Transverse colon (tissue), 4 donors: ENCODE results near the gene RTF1. TPM values are rescaled to one million over a fixed set of nuclear protein-coding genes. Genes with fewer than 3 reads are reported as not detected.

Experiments
- DNase-seq: peaks from one replicate; pipeline ENCODE4 v3.0.0-alpha.2; 2019
- H3K27ac ChIP-seq, 4 donors: fragments of 200-600 bp; sonication (generic); 2 replicates each; pipeline ENCODE4 v1.5.1; 2016 to 2018; ENCODE audit warnings: inconsistent platforms in 4 of 4
- H3K27me3 ChIP-seq: fragments of 200-600 bp; sonication (generic); 2 replicates; pipeline ENCODE4 v1.5.1; 2017; ENCODE audit warnings: inconsistent platforms
- H3K36me3 ChIP-seq, 4 donors: fragments of 200-600 bp; sonication (generic); 2 replicates each; pipeline ENCODE4 v1.5.1; 2017 to 2019; ENCODE audit warnings: inconsistent platforms in 4 of 4
- H3K4me1 ChIP-seq, 4 donors: fragments of 200-600 bp; sonication (generic); 2 replicates each; pipeline ENCODE4 v1.5.1; 2017 to 2020; ENCODE audit warnings: inconsistent platforms in 4 of 4
- H3K4me3 ChIP-seq, 4 donors: fragments of 200-600 bp; sonication (generic); 1 replicate in 1 of 4; 2 replicates in 3 of 4; pipeline versions ENCODE4 v1.5.1 to v1.6.1; 2017 to 2019; ENCODE audit warnings: inconsistent platforms in 4 of 4
- H3K9me3 ChIP-seq, 2 donors: fragments of 200-600 bp; sonication (generic); 2 replicates each; pipeline ENCODE4 v1.5.1; 2017 to 2019; ENCODE audit warnings: inconsistent platforms in 2 of 2
- CTCF ChIP-seq, 5 experiments: fragments of 200-600 bp in 3 of 5; fragments of 450-650 bp in 2 of 5; sonication (generic) in 3 of 5; IDR thresholded peaks; 1 replicate in 2 of 5; 2 replicates in 3 of 5; pipeline ENCODE4 v1.5.1; 2016 to 2017; ENCODE audit warnings: antibody characterized with exemption in 5 of 5, inconsistent platforms in 3 of 5, mild to moderate bottlenecking in 2 of 5, moderate library complexity in 1 of 5
- EP300 ChIP-seq: sonication (generic); formaldehyde crosslinking; IDR thresholded peaks from one replicate; pipeline ENCODE4 v1.6.1; 2017; ENCODE audit warnings: antibody characterized with exemption, low read depth
- POLR2A ChIP-seq: fragments of 450-650 bp; IDR thresholded peaks from one replicate; pipeline ENCODE4 v1.6.1; 2016; ENCODE audit warnings: antibody characterized with exemption, mild to moderate bottlenecking, moderate library complexity
- POLR2AphosphoS5 ChIP-seq, 3 donors: sonication (generic); formaldehyde crosslinking; IDR thresholded peaks; one replicate each; pipeline ENCODE4 v1.6.1; 2016; ENCODE audit warnings: antibody characterized with exemption in 3 of 3
- WGBS, 2 donors: methylation state at CpG; one replicate each; pipeline ENCODE4 v1.1.5; 2018; ENCODE audit warnings: low coverage in 1 of 2; 5-methylcytosine and 5-hydroxymethylcytosine counted together
- in situ Hi-C, 4 donors: fragments of 200-750 bp; cut with MboI; loops; one replicate each; pipeline versions ENCODE4 v1.15.0 to v1.15.1; 2017; ENCODE audit warnings: low sequenced_read_pairs in 3 of 4, low pct_ligation_motif_present in 1 of 4, low pct_unique_long_range_greater_than_20kb in 1 of 4
- intact Hi-C: fragments of 100-400 bp; cut with DNase I; formaldehyde crosslinking; loops from one replicate; pipeline ENCODE4 v1.15.1; 2023; ENCODE audit warnings: low total_unique reads
- total RNA-seq, 4 donors: library from RNA; depleted of rRNA; stranded (reverse); fragments of >200 nt; gene quantifications; one replicate each; pipeline ENCODE4 v1.1.0, GENCODE V29; 2016

Gene RTF1
- total RNA-seq, 4 donors from 2014 or later, result 10.7 to 23.2 (median 17.6) TPM

GRCh38 chr15:41387646-41388045, 29.2 kb upstream of the RTF1 start:
- H3K27ac ChIP-seq, result no peak overlapping the region
- no peak for DNase-seq
- H3K4me3 ChIP-seq, result no peak overlapping the region
- TF ChIP-seq POLR2AphosphoS5 (IDR thresholded peaks at IDR 0.05) (no peak), POLR2A (no peak), CTCF (IDR thresholded peaks at IDR 0.05) (no peak), EP300 (no peak)
- in situ Hi-C loops (no loop called here), intact Hi-C loops (no loop called here)
- H3K36me3 ChIP-seq, result peaks cover 0 to 22% (median 6%) of the 10 kb centered on the region in 4 donors
- no peaks in the 10 kb centered on the region for H3K27me3 ChIP-seq
- no peaks in the 10 kb centered on the region for H3K4me1 ChIP-seq
- no peaks in the 10 kb centered on the region for H3K9me3 ChIP-seq
- WGBS, 2 donors, result 84 to 91% methylated on average over 5 to 6 of the region's 6 CpGs

GRCh38 chr15:41392659-41393058, 24.2 kb upstream of the RTF1 start:
- intact Hi-C loops (no loop called here), in situ Hi-C loops (no loop called here)
- no peak for TF ChIP-seq CTCF (IDR thresholded peaks at IDR 0.05)
- TF ChIP-seq POLR2A, result no peak
- TF ChIP-seq POLR2AphosphoS5 (IDR thresholded peaks at IDR 0.05), result no peak
- no peak for TF ChIP-seq EP300
- no peak for DNase-seq
- H3K27ac ChIP-seq, result no peak overlapping the region
- WGBS, 2 donors, result 93 to 97% methylated on average over 2 of the region's 2 CpGs
- H3K4me3 ChIP-seq, result no peak overlapping the region
- H3K9me3 ChIP-seq, result no peaks in the 10 kb centered on the region
- no peaks in the 10 kb centered on the region for H3K27me3 ChIP-seq
- H3K4me1 ChIP-seq, result no peaks in the 10 kb centered on the region
- H3K36me3 ChIP-seq, result peaks cover 0 to 29% (median 11%) of the 10 kb centered on the region in 4 donors

GRCh38 chr15:41394924-41395323, 22.0 kb upstream of the RTF1 start:
- H3K4me1 ChIP-seq, result no peaks in the 10 kb centered on the region
- in situ Hi-C loops, result no loop called here
- H3K4me3 ChIP-seq, result no peak overlapping the region
- no peaks in the 10 kb centered on the region for H3K27me3 ChIP-seq
- 96 to 100% methylated on average over 4 of the region's 4 CpGs for WGBS, 2 donors
- intact Hi-C loops, result no loop called here
- no peak for DNase-seq
- no peak for TF ChIP-seq POLR2A
- no peak for TF ChIP-seq EP300
- no peak for TF ChIP-seq POLR2AphosphoS5 (IDR thresholded peaks at IDR 0.05)
- TF ChIP-seq CTCF (IDR thresholded peaks at IDR 0.05), result no peak
- no peak overlapping the region for H3K27ac ChIP-seq
- no peaks in the 10 kb centered on the region for H3K9me3 ChIP-seq
- H3K36me3 ChIP-seq, result peaks cover 0 to 16% (median 7%) of the 10 kb centered on the region in 4 donors

DNA sequence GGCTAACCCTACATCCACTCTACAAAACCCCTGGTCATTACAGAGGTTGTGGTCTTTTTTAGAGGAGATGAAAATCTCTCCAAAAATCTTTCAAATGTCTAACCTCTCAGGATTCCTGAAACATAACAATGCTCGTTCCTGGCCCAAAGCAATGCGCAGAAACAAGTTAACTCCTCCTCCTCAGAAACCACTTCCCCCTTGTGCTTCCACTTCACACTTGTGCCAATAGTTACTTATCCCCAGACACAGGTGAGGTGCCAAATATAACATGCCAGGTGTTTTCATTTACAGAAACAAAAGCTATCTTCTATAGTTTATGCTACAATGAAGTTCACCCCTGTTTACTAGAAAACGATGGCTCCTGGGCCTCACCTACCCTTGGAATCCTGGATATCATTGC, 20.8 kb upstream of the RTF1 start:
- intact Hi-C loops (no loop called here), in situ Hi-C loops (no loop called here)
- 78 to 86% methylated on average over 3 of the region's 3 CpGs for WGBS, 2 donors
- Histone ChIP-seq H3K36me3 (peaks cover 0 to 16% (median 7%) of the 10 kb centered on the region in 4 donors), H3K9me3 (no peaks in the 10 kb centered on the region), H3K27ac (no peak overlapping the region), H3K27me3 (no peaks in the 10 kb centered on the region), H3K4me3 (no peak overlapping the region), H3K4me1 (peaks cover 0 to 4% (median 0%) of the 10 kb centered on the region in 4 donors)
- DNase-seq, result no peak
- TF ChIP-seq CTCF (IDR thresholded peaks at IDR 0.05) (no peak), POLR2AphosphoS5 (IDR thresholded peaks at IDR 0.05) (no peak), EP300 (no peak), POLR2A (no peak)
